Measurements from ENCODE around the gene NIPAL3.

DNA sequence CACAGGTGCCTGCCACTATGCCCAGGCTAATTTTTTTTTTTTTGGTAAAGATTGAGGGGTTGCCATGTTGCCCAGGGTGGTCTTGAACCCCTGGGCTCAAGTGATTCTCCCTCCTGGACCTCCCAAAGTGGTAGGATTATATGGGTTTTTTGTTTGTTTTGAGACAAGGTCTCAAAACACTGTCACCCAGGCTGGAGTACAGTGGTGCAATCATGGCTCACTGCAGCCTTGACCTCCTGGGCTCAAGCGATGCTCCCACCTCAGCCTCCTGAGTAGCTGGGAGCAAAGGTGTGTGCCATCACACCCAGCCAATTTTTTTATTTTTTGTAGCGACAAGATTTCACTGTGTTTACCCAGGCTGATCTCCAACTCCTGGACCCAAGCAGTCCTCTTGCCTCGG lies 78.2 kb downstream of the NIPAL3 start:
- TF ChIP-seq ZFP30 (CRISPR knock-in tag; IDR thresholded peaks at IDR 0.05) = no peak
- TF ChIP-seq, protein P1, sequence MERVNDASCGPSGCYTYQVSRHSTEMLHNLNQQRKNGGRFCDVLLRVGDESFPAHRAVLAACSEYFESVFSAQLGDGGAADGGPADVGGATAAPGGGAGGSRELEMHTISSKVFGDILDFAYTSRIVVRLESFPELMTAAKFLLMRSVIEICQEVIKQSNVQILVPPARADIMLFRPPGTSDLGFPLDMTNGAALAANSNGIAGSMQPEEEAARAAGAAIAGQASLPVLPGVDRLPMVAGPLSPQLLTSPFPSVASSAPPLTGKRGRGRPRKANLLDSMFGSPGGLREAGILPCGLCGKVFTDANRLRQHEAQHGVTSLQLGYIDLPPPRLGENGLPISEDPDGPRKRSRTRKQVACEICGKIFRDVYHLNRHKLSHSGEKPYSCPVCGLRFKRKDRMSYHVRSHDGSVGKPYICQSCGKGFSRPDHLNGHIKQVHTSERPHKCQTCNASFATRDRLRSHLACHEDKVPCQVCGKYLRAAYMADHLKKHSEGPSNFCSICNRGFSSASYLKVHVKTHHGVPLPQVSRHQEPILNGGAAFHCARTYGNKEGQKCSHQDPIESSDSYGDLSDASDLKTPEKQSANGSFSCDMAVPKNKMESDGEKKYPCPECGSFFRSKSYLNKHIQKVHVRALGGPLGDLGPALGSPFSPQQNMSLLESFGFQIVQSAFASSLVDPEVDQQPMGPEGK (CRISPR knock-in tag; IDR thresholded peaks at IDR 0.05; ENCODE audit: borderline replicate concordance) = no peak
- no peak for TF ChIP-seq ARNTL (CRISPR knock-in tag; IDR thresholded peaks at IDR 0.05; ENCODE audit: borderline replicate concordance, low read depth)
- TF ChIP-seq ZNF70 (CRISPR knock-in tag; IDR thresholded peaks at IDR 0.05) = no peak
- no peak for TF ChIP-seq BACH2 (CRISPR knock-in tag; IDR thresholded peaks at IDR 0.05; ENCODE audit: borderline replicate concordance)
- TF ChIP-seq ZC3H10 (CRISPR knock-in tag; IDR thresholded peaks at IDR 0.05) = no peak
- TF ChIP-seq ISL1 (CRISPR knock-in tag; IDR thresholded peaks at IDR 0.05) = no peak
- TF ChIP-seq, protein P2, sequence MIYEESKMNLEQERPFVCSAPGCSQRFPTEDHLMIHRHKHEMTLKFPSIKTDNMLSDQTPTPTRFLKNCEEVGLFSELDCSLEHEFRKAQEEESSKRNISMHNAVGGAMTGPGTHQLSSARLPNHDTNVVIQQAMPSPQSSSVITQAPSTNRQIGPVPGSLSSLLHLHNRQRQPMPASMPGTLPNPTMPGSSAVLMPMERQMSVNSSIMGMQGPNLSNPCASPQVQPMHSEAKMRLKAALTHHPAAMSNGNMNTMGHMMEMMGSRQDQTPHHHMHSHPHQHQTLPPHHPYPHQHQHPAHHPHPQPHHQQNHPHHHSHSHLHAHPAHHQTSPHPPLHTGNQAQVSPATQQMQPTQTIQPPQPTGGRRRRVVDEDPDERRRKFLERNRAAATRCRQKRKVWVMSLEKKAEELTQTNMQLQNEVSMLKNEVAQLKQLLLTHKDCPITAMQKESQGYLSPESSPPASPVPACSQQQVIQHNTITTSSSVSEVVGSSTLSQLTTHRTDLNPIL (CRISPR knock-in tag; IDR thresholded peaks at IDR 0.05; ENCODE audit: low read depth) = no peak
- TF ChIP-seq GLIS3 (CRISPR knock-in tag; IDR thresholded peaks at IDR 0.05) = no peak
- no peak for TF ChIP-seq ZNF8 (CRISPR knock-in tag; IDR thresholded peaks at IDR 0.05)
- no peak for TF ChIP-seq RARB (CRISPR knock-in tag; IDR thresholded peaks at IDR 0.05)
- TF ChIP-seq OSR1 (CRISPR knock-in tag; IDR thresholded peaks at IDR 0.05) = no peak
- TF ChIP-seq, protein P3, sequence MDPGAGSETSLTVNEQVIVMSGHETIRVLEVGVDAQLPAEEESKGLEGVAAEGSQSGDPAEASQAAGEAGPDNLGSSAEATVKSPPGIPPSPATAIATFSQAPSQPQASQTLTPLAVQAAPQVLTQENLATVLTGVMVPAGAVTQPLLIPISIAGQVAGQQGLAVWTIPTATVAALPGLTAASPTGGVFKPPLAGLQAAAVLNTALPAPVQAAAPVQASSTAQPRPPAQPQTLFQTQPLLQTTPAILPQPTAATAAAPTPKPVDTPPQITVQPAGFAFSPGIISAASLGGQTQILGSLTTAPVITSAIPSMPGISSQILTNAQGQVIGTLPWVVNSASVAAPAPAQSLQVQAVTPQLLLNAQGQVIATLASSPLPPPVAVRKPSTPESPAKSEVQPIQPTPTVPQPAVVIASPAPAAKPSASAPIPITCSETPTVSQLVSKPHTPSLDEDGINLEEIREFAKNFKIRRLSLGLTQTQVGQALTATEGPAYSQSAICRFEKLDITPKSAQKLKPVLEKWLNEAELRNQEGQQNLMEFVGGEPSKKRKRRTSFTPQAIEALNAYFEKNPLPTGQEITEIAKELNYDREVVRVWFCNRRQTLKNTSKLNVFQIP (CRISPR knock-in tag; IDR thresholded peaks at IDR 0.05; ENCODE audit: borderline replicate concordance, low read depth) = no peak
